ENCODE results near the gene CACNB2. TPM values are rescaled to one million over a fixed set of nuclear protein-coding genes. Genes with fewer than 3 reads are reported as not detected.

The CACNB2 gene
- total RNA-seq, 1 donor from 2014 or later, result 13.1 TPM

DNA sequence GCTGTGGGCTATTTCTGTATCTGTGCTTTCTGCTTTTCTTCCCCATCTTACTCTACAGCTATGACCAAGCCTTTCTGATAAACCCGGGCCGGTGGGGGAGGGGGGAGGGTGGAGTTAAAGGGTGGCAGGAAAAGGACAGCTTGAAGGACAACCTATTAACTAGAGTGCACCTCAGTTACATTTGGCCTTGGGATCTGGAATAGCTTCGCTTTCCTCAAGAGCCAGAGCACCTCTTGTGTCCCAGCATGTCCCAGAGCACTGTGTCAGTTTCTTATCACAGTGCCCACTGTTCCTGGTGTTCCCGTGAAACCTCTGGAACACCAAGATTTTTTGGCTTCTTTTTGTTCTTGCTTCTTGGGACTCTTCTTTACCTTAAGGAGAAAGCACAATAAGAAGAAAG is 350.5 kb downstream of the CACNB2 start:
- TF ChIP-seq, protein P1, sequence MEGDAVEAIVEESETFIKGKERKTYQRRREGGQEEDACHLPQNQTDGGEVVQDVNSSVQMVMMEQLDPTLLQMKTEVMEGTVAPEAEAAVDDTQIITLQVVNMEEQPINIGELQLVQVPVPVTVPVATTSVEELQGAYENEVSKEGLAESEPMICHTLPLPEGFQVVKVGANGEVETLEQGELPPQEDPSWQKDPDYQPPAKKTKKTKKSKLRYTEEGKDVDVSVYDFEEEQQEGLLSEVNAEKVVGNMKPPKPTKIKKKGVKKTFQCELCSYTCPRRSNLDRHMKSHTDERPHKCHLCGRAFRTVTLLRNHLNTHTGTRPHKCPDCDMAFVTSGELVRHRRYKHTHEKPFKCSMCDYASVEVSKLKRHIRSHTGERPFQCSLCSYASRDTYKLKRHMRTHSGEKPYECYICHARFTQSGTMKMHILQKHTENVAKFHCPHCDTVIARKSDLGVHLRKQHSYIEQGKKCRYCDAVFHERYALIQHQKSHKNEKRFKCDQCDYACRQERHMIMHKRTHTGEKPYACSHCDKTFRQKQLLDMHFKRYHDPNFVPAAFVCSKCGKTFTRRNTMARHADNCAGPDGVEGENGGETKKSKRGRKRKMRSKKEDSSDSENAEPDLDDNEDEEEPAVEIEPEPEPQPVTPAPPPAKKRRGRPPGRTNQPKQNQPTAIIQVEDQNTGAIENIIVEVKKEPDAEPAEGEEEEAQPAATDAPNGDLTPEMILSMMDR (IDR thresholded peaks at IDR 0.05; ENCODE audit: unreplicated experiment), result no peak
- Mint-ChIP-seq H3K4me3 (no peak overlapping the region), H3K9me3 (peaks cover 4% of the 10 kb centered on the region), H3K27me3 (ENCODE audit: low read depth) (no peaks in the 10 kb centered on the region), H3K36me3 (no peaks in the 10 kb centered on the region), H3K4me1 (no peaks in the 10 kb centered on the region), H3K27ac (no peak overlapping the region)
- no peak for DNase-seq (ENCODE audit: low spot score in 2 of 2, unreplicated experiment in 2 of 2)

DNA sequence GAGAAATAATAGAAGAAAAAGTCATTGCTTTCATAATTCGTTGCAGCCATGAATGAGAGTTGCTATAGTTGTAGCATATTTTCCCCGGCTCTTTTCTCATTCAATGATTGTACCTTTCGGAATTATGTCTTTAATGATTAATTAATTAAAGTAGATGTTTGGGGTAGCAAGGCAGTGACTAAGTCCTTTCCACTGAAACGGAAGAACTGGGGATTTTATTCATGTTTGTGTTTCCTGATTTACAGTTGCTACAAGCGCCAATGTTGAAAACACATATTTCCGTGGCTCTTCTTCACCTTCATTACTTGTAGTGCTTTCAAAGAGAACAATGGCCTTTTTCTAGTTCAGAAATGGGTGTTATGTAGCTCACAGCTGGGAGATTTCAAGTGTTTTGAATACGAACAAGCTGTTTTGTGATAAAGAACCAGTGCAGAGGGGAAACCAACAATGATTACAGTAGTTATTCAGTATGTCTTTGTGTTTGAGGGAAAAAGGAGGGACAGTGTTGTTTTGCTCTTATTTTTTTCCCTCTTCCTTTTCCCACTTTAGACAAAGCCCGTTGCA is 357.7 kb downstream of the CACNB2 start:
- Mint-ChIP-seq H3K27me3 (ENCODE audit: low read depth) (no peaks in the 10 kb centered on the region), H3K4me1 (peaks cover 5% of the 10 kb centered on the region), H3K9me3 (no peaks in the 10 kb centered on the region), H3K36me3 (no peaks in the 10 kb centered on the region), H3K4me3 (no peak overlapping the region), H3K27ac (no peak overlapping the region)
- no peak for DNase-seq (ENCODE audit: low spot score in 2 of 2, unreplicated experiment in 2 of 2)
- TF ChIP-seq, protein P1 (IDR thresholded peaks at IDR 0.05; ENCODE audit: unreplicated experiment), result no peak

- Mint-ChIP-seq H3K4me3 (no peak overlapping the region), H3K9me3 (no peaks in the 10 kb centered on the region), H3K27me3 (ENCODE audit: low read depth) (no peaks in the 10 kb centered on the region), H3K36me3 (no peaks in the 10 kb centered on the region), H3K4me1 (peaks cover 5% of the 10 kb centered on the region), H3K27ac (peak overlapping the region; percentile 36)
- TF ChIP-seq, protein P1 (IDR thresholded peaks at IDR 0.05; ENCODE audit: unreplicated experiment), result no peak
- no peak for DNase-seq (ENCODE audit: low spot score in 2 of 2, unreplicated experiment in 2 of 2)
Observed at GRCh38 chr10:18498998-18499397, 358.8 kb downstream of the CACNB2 start.

GRCh38 chr10:18500576-18500975 is 360.4 kb downstream of the CACNB2 start:
- no peak overlapping the region for H3K27ac Mint-ChIP-seq
- DNase-seq (ENCODE audit: low spot score in 2 of 2, unreplicated experiment in 2 of 2), result no peak

GRCh38 chr10:18501198-18501597 is 361.0 kb downstream of the CACNB2 start:
- peaks cover 5% of the 10 kb centered on the region for H3K4me1 Mint-ChIP-seq
- no peak overlapping the region for H3K27ac Mint-ChIP-seq

More at GRCh38 chr10:18500576-18500975, 360.4 kb downstream of the CACNB2 start:
- no peak overlapping the region for H3K4me3 Mint-ChIP-seq
- no peaks in the 10 kb centered on the region for H3K9me3 Mint-ChIP-seq
- H3K27me3 Mint-ChIP-seq (ENCODE audit: low read depth), result no peaks in the 10 kb centered on the region
- H3K36me3 Mint-ChIP-seq, result no peaks in the 10 kb centered on the region
- H3K4me1 Mint-ChIP-seq, result peaks cover 5% of the 10 kb centered on the region
- TF ChIP-seq, protein P1 (IDR thresholded peaks at IDR 0.05; ENCODE audit: unreplicated experiment), result no peak

More at GRCh38 chr10:18501198-18501597, 361.0 kb downstream of the CACNB2 start:
- no peaks in the 10 kb centered on the region for H3K27me3 Mint-ChIP-seq (ENCODE audit: low read depth)
- H3K36me3 Mint-ChIP-seq, result no peaks in the 10 kb centered on the region
- TF ChIP-seq, protein P1 (IDR thresholded peaks at IDR 0.05; ENCODE audit: unreplicated experiment), result no peak
- DNase-seq (ENCODE audit: low spot score in 2 of 2, unreplicated experiment in 2 of 2), result no peak
- H3K4me3 Mint-ChIP-seq, result no peak overlapping the region
- no peaks in the 10 kb centered on the region for H3K9me3 Mint-ChIP-seq

Data from mesothelial cell of epicardium (in vitro differentiated cells).